Measurements from ENCODE around the gene SLC30A7.

- TF ChIP-seq CREB5 (CRISPR knock-in tag; IDR thresholded peaks at IDR 0.05; ENCODE audit: low read depth) (no peak), ZFP30 (CRISPR knock-in tag; IDR thresholded peaks at IDR 0.05) (no peak), ARNTL (CRISPR knock-in tag; IDR thresholded peaks at IDR 0.05; ENCODE audit: borderline replicate concordance, low read depth) (no peak), OSR1 (CRISPR knock-in tag; IDR thresholded peaks at IDR 0.05) (no peak), PATZ1 (CRISPR knock-in tag; IDR thresholded peaks at IDR 0.05; ENCODE audit: borderline replicate concordance) (no peak), PPARA (CRISPR knock-in tag; IDR thresholded peaks at IDR 0.05; ENCODE audit: borderline replicate concordance) (no peak), GLIS3 (CRISPR knock-in tag; IDR thresholded peaks at IDR 0.05) (no peak), TCF4 (CRISPR knock-in tag; IDR thresholded peaks at IDR 0.05; ENCODE audit: borderline replicate concordance) (no peak), CSDC2 (CRISPR knock-in tag; IDR thresholded peaks at IDR 0.05) (no peak), ZNF565 (CRISPR knock-in tag; conservative IDR thresholded peaks at IDR 0.05; ENCODE audit: low read depth) (no peak), ZC3H10 (CRISPR knock-in tag; IDR thresholded peaks at IDR 0.05) (no peak), ZFP3 (CRISPR knock-in tag; IDR thresholded peaks at IDR 0.05) (no peak), SNAI2 (CRISPR knock-in tag; IDR thresholded peaks at IDR 0.05) (no peak)
Measured at GRCh38 chr1:100912019-100912418, 16.1 kb downstream of the SLC30A7 start.
